ENCODE data around the gene ANGPTL8.
A peak's percentile ranks its signal among the peaks of the same experiment; 100 is the strongest.

Gene ANGPTL8

DNA sequence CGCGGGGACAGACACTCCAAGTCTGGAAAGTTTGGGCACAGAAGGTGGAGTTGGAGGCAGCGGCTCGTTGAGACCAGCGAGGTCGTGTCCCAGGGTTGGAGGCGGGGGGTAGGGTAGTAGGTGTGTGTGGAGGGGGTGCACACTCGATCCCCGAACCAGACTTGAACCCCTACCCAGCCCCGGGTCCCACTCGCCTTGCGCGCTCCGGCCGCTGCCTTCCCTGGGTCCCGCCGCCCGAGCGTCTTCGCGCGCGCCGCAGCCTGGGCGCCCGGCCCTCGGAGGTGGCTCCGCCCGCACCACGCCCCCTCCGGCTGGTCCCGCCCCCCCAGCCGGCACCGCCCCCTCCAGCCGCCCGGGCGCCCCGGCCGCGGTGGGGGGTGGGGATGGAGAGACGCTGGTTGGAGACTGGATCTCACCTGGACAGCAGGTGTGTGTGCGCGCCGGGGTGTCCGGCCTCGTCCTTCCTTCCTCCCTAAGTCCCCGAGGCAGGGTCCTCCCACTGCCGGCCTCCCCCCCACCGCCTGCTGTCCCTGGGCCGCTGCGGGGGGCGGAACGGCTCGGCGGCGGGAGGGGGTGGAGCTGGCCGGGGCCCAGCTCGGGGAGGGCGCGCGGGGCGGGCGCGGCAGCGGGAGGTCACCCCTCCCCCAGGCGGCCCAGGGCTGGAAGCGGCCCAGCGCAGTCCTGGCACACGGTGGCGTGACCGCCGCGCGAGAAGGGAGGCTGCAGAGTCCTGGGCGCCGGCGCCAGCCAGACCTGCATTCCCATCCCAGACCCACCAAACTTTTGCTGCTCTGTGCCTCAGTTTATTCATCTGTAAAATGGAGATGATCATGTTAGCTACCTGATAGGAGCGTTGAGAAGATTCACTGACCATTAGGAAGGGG, 41.9 kb upstream of the ANGPTL8 start, which contains the start of gene KANK2:
TSS of gene KANK2 (minus strand) at position 255 of the 884 bp plus-strand sequence. CDS start 3,034 bp downstream, outside the sequence.
- no peaks in the 10 kb centered on the region for H3K36me3 ChIP-seq (ENCODE audit: control insufficient read depth, insufficient read depth, low read length)
- H3K27ac ChIP-seq (ENCODE audit: insufficient read depth, low read depth, low read length, poor library complexity, severe bottlenecking) = no peak within 1 kb of the TSS
- H3K27me3 ChIP-seq (ENCODE audit: control insufficient read depth, insufficient read depth, low read length, poor library complexity, severe bottlenecking) = no peaks in the 10 kb centered on the region
- H3K4me3 ChIP-seq (ENCODE audit: insufficient read depth, low read depth, low read length) = peak within 1 kb of the TSS; percentile 71
- H3K4me1 ChIP-seq (ENCODE audit: control insufficient read depth, insufficient read depth, low read length) = peaks cover 3% of the 10 kb centered on the region
- no peaks in the 10 kb centered on the region for H3K9me3 ChIP-seq (ENCODE audit: control insufficient read depth, low read length)
- WGBS, 2 experiments = 2% methylated on average over 78 of the region's 78 CpGs

DNA sequence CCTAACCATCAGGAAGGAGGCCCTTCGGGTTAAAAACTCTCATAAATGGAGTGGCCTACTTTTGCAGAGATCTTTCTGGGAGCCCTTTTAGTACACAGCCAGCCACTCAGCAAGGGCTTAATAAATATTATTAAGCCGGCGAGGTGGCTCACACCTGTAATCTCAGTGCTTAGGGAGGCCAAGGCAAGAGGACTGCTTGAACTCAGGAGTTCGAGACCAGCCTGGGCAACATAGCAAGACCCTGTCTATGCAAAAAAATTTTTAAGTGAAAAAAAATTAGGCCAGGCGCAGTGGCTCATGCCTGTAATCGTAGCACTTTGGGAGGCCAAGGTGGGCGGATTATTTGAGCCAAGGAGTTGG, 41.3 kb upstream of the ANGPTL8 start:
- WGBS, 2 experiments = 78 to 79% methylated on average over 7 of the region's 7 CpGs
- H3K9me3 ChIP-seq (ENCODE audit: control insufficient read depth, low read length) = no peaks in the 10 kb centered on the region
- no peaks in the 10 kb centered on the region for H3K36me3 ChIP-seq (ENCODE audit: control insufficient read depth, insufficient read depth, low read length)
- peak overlapping the region; percentile 71 for H3K4me3 ChIP-seq (ENCODE audit: insufficient read depth, low read depth, low read length)
- no peaks in the 10 kb centered on the region for H3K27me3 ChIP-seq (ENCODE audit: control insufficient read depth, insufficient read depth, low read length, poor library complexity, severe bottlenecking)
- no peak overlapping the region for H3K27ac ChIP-seq (ENCODE audit: insufficient read depth, low read depth, low read length, poor library complexity, severe bottlenecking)
- H3K4me1 ChIP-seq (ENCODE audit: control insufficient read depth, insufficient read depth, low read length) = peaks cover 3% of the 10 kb centered on the region

DNA sequence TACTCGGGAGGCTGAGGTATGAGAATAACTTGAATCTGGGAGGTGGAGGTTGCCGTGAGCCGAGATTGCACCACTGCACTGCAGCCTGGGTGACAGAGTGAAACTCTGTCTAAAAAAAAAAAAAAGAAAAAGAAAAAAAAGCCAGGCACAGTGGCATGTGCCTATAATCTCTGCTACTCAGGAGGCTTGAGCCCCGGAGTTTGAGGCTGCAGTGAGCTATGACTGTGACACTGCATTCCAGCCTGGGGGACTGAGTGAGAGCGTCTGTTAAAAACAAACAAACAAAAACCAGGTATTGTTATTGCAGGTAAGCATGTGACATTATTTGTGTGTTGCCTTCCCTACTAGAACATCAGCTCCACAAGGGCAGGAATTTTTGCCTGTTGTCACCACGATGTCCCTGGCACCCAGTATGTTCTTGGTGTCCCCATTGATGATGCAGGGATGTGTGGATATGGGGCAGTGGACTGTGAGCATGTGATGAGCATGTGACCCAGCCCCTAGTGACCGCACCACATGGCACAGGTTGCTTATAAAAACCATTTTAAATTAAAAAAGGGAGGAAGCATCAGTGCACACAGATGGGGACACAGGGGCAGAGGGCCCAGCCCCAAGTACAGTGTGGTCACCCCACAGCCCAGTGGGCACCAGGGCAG, 40.5 kb upstream of the ANGPTL8 start:
- WGBS, 2 experiments = 89 to 92% methylated on average over 7 of the region's 7 CpGs
- H3K4me1 ChIP-seq (ENCODE audit: control insufficient read depth, insufficient read depth, low read length) = peaks cover 3% of the 10 kb centered on the region

DNA sequence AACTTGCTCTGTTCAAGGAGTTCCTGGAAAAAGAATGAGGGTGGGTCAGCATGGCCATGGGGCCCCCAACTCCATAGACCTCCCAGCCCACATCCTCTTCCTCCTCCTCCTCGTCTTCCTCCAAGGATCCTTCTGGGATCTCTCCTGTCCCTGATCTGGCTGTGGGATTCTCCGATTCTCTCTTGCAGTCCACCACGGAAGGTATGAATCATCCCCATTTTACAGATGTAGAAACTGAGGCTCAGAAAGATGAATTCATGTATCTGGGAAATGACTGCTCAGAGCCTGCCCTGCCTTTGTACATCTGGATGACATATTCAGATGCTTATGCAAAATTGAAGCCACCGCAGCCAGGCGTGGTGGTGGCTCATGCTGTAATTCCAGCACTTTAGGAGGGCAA, 39.9 kb upstream of the ANGPTL8 start:
- no peak overlapping the region for H3K27ac ChIP-seq (ENCODE audit: insufficient read depth, low read depth, low read length, poor library complexity, severe bottlenecking)
- H3K27me3 ChIP-seq (ENCODE audit: control insufficient read depth, insufficient read depth, low read length, poor library complexity, severe bottlenecking) = no peaks in the 10 kb centered on the region
- no peak overlapping the region for H3K4me3 ChIP-seq (ENCODE audit: insufficient read depth, low read depth, low read length)
- no peaks in the 10 kb centered on the region for H3K36me3 ChIP-seq (ENCODE audit: control insufficient read depth, insufficient read depth, low read length)
- H3K9me3 ChIP-seq (ENCODE audit: control insufficient read depth, low read length) = no peaks in the 10 kb centered on the region
- 75% methylated on average over 5 of the region's 5 CpGs for WGBS, 2 experiments
- peaks cover 3% of the 10 kb centered on the region for H3K4me1 ChIP-seq (ENCODE audit: control insufficient read depth, insufficient read depth, low read length)

More for the DNA sequence above, 40.5 kb upstream of the ANGPTL8 start:
- Histone ChIP-seq H3K4me3 (ENCODE audit: insufficient read depth, low read depth, low read length) (no peak overlapping the region), H3K36me3 (ENCODE audit: control insufficient read depth, insufficient read depth, low read length) (no peaks in the 10 kb centered on the region), H3K9me3 (ENCODE audit: control insufficient read depth, low read length) (no peaks in the 10 kb centered on the region), H3K27ac (ENCODE audit: insufficient read depth, low read depth, low read length, poor library complexity, severe bottlenecking) (no peak overlapping the region), H3K27me3 (ENCODE audit: control insufficient read depth, insufficient read depth, low read length, poor library complexity, severe bottlenecking) (no peaks in the 10 kb centered on the region)

DNA sequence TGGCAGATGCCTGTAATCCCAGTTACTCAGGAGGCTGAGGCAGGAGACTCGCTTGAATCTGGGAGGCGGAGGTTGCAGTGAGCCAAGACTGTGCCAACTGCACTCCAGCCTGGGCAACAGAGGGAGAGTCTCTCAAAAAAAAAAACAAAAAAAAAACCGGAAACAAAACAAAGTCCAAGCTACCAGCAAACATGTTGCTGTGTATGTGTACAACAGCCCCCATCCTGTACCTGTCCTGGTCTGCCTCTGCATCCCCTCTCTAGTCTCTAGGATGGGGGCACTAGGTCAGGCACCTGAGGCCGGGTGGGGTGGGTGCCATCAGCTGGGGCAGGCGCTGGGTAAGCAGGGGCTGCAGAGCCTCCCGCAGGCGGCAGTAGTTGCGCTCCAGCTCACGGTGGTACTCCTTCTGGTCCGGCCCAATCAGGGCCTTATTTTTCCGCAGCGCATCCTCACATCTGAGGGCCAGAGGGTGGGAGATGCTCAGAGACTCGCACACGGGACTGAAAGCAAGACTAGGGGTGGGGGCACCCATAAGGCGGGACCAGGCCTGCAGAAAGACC, 39.3 kb upstream of the ANGPTL8 start:
- Histone ChIP-seq H3K9me3 (ENCODE audit: control insufficient read depth, low read length) (no peaks in the 10 kb centered on the region), H3K27me3 (ENCODE audit: control insufficient read depth, insufficient read depth, low read length, poor library complexity, severe bottlenecking) (no peaks in the 10 kb centered on the region), H3K27ac (ENCODE audit: insufficient read depth, low read depth, low read length, poor library complexity, severe bottlenecking) (no peak overlapping the region), H3K36me3 (ENCODE audit: control insufficient read depth, insufficient read depth, low read length) (no peaks in the 10 kb centered on the region), H3K4me3 (ENCODE audit: insufficient read depth, low read depth, low read length) (no peak overlapping the region), H3K4me1 (ENCODE audit: control insufficient read depth, insufficient read depth, low read length) (no peaks in the 10 kb centered on the region)
- WGBS, 2 experiments = 91 to 93% methylated on average over 15 of the region's 15 CpGs

DNA sequence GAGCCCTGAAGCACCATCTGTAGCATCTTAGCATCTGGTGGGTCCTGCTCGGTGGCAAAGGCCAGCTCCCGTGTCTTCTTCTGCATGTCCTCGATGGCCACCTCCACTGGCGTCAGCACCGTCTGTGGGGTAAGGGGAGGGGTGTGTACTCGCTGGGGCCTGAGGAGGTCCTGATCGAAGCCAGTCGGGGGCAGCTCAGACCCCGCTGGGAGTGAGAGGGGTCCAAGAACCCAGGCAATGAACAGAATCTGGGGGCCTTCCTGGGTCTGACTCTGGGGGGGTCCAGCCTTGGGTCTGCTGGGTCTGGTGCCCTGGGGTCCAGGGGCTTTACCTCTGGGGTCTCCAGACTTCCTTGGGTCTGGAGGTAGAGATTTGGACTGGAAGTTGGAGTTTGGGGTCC, 38.5 kb upstream of the ANGPTL8 start:
- H3K9me3 ChIP-seq (ENCODE audit: control insufficient read depth, low read length) = no peaks in the 10 kb centered on the region
- H3K27ac ChIP-seq (ENCODE audit: insufficient read depth, low read depth, low read length, poor library complexity, severe bottlenecking) = no peak overlapping the region
- no peaks in the 10 kb centered on the region for H3K27me3 ChIP-seq (ENCODE audit: control insufficient read depth, insufficient read depth, low read length, poor library complexity, severe bottlenecking)
- H3K36me3 ChIP-seq (ENCODE audit: control insufficient read depth, insufficient read depth, low read length) = no peaks in the 10 kb centered on the region
- H3K4me3 ChIP-seq (ENCODE audit: insufficient read depth, low read depth, low read length) = no peak overlapping the region
- H3K4me1 ChIP-seq (ENCODE audit: control insufficient read depth, insufficient read depth, low read length) = no peaks in the 10 kb centered on the region
- WGBS, 2 experiments = 93 to 95% methylated on average over 9 of the region's 9 CpGs

DNA sequence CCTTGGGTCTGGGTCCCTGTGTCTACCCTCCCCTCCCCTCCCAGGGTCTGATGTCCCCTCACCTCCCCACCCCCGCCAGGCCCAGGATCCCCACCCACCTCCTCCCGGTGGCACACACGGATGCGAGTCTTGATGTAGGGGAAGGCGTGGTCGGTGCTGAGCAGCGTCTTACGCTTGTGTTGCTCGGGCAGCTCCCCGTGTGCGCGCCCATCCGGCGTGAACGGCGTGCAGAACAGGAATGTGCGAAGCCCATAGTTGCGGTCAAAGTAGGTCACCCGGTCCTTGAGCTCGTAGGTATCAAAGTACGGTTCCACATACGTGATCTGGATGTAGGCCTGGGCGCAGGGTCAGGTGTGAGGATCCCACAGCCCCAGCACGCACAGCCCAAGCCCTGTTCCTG, 37.6 kb upstream of the ANGPTL8 start:
- no peaks in the 10 kb centered on the region for H3K36me3 ChIP-seq (ENCODE audit: control insufficient read depth, insufficient read depth, low read length)
- whole genome bisulfite sequencing, 2 experiments = 95 to 96% methylated on average over 23 to 24 of the region's 24 CpGs

DNA sequence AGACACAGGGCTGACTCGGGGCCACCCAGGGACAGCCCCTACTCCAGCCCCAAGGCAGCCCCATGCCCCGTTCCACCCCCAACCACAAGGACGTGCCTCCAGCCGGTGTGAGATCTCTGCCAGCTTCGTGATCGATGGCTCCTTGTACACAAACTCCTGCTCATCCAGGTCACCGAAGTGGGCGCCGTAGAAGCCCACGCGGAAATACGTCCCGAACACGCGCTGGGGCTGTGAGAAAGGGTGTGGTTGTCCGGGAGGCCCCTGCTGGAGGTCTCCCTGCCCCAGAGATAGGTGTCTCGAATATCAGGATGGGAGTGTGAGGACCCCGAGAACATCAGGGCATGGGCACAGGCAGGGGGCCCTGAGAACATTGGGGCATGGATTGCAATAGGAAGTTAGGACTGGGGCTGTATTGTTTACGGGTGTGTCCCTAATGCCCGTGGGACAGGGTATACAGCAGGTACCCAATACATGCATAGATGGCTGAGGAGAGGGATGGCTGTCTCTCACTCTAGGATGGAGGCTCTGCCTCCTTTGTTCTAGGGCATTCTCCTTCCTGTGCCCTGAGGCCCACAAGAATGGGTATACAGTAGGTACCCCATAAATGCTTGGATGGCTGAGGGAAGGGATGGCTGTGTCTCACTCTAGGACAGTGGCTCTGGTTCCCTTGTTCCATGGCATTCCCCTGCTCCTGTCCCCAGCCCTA, 36.8 kb upstream of the ANGPTL8 start:
- 90 to 92% methylated on average over 20 of the region's 20 CpGs for WGBS, 2 experiments

More for the DNA sequence above, 37.6 kb upstream of the ANGPTL8 start:
- Histone ChIP-seq H3K27ac (ENCODE audit: insufficient read depth, low read depth, low read length, poor library complexity, severe bottlenecking) (no peak overlapping the region), H3K27me3 (ENCODE audit: control insufficient read depth, insufficient read depth, low read length, poor library complexity, severe bottlenecking) (no peaks in the 10 kb centered on the region), H3K9me3 (ENCODE audit: control insufficient read depth, low read length) (no peaks in the 10 kb centered on the region), H3K4me1 (ENCODE audit: control insufficient read depth, insufficient read depth, low read length) (no peaks in the 10 kb centered on the region), H3K4me3 (ENCODE audit: insufficient read depth, low read depth, low read length) (no peak overlapping the region)

DNA sequence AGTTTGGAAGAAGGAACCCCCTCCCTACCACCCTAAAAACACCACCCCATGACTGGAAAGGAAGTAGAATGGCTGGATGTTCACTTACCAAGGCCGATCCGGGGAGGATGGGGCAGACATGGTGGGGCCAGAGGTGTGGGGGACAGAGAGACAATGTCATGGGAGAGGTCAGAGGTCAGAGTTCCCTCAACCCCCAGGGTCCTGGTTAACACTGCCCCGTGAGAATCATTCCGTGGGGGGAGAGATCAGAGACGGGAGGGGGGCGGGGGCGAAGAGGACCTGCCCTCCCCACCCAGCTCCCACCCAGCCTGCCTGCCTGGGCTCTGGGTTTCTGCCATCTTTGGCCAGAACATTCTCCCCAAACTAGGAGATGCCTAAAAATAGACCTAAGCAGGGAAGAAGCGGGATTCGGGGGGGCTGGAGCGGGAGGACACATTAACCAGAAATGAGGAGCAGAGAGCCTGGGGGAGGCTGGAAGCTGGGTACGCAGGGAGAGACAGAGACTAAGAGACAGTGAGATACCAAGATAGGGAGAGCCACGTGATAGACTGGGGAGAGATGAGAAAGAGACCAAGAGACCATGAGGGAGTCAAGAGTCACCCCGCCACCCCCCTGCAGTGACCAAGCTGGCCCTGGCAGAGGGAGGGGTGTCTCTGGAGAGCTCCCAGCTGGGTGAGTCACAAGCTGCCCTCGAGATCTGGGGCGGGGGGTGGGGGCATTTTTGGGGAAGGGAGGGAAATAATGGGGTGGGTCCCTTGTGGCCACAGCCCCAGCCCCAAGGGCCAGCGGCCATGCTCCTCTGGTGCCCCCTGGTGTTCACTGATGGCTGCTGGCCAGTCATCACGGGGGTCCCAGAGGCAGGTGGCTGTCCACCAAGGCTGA, 36.0 kb upstream of the ANGPTL8 start:
- 72 to 75% methylated on average over 17 of the region's 17 CpGs for WGBS, 2 experiments
- H3K9me3 ChIP-seq (ENCODE audit: control insufficient read depth, low read length) = no peaks in the 10 kb centered on the region
- no peak overlapping the region for H3K27ac ChIP-seq (ENCODE audit: insufficient read depth, low read depth, low read length, poor library complexity, severe bottlenecking)
- H3K4me1 ChIP-seq (ENCODE audit: control insufficient read depth, insufficient read depth, low read length) = no peaks in the 10 kb centered on the region
- H3K36me3 ChIP-seq (ENCODE audit: control insufficient read depth, insufficient read depth, low read length) = no peaks in the 10 kb centered on the region
- no peak overlapping the region for H3K4me3 ChIP-seq (ENCODE audit: insufficient read depth, low read depth, low read length)
- no peaks in the 10 kb centered on the region for H3K27me3 ChIP-seq (ENCODE audit: control insufficient read depth, insufficient read depth, low read length, poor library complexity, severe bottlenecking)

More for the DNA sequence above, 36.8 kb upstream of the ANGPTL8 start:
- no peak overlapping the region for H3K4me3 ChIP-seq (ENCODE audit: insufficient read depth, low read depth, low read length)
- H3K27ac ChIP-seq (ENCODE audit: insufficient read depth, low read depth, low read length, poor library complexity, severe bottlenecking) = no peak overlapping the region
- no peaks in the 10 kb centered on the region for H3K9me3 ChIP-seq (ENCODE audit: control insufficient read depth, low read length)
- H3K4me1 ChIP-seq (ENCODE audit: control insufficient read depth, insufficient read depth, low read length) = no peaks in the 10 kb centered on the region
- H3K27me3 ChIP-seq (ENCODE audit: control insufficient read depth, insufficient read depth, low read length, poor library complexity, severe bottlenecking) = no peaks in the 10 kb centered on the region
- H3K36me3 ChIP-seq (ENCODE audit: control insufficient read depth, insufficient read depth, low read length) = no peaks in the 10 kb centered on the region

All from ectodermal cell (in vitro differentiated cells).